ENCODE measurements around the gene ZCCHC14. TPM values are rescaled to one million over a fixed set of nuclear protein-coding genes. Genes with fewer than 3 reads are reported as not detected.

ZCCHC14 gene
- total RNA-seq, 1 experiment from 2014 or later = 28.2 TPM

- Mint-ChIP-seq H3K4me3 (ENCODE audit: unreplicated experiment) (no peak overlapping the region), H3K27ac (ENCODE audit: low read depth, unreplicated experiment) (no peak overlapping the region), H3K27me3 (ENCODE audit: insufficient read depth, unreplicated experiment) (no peaks in the 10 kb centered on the region), H3K9me3 (ENCODE audit: unreplicated experiment) (no peaks in the 10 kb centered on the region), H3K4me1 (ENCODE audit: insufficient read depth, unreplicated experiment) (peaks cover 6% of the 10 kb centered on the region), H3K36me3 (ENCODE audit: insufficient read depth, unreplicated experiment) (peaks cover 29% of the 10 kb centered on the region)
- no peak for DNase-seq (ENCODE audit: unreplicated experiment)
- BruUV-seq (replicated peaks) = no TSS peak
- CTCF ChIA-PET = interaction anchor here (0.6 to 1.7 kb wide), 5 partner anchors 15 to 440 kb away, joined by 4 to 5 read pairs (median 5); no protein-coding TSS in a partner anchor
- TF ChIP-seq, protein P1, sequence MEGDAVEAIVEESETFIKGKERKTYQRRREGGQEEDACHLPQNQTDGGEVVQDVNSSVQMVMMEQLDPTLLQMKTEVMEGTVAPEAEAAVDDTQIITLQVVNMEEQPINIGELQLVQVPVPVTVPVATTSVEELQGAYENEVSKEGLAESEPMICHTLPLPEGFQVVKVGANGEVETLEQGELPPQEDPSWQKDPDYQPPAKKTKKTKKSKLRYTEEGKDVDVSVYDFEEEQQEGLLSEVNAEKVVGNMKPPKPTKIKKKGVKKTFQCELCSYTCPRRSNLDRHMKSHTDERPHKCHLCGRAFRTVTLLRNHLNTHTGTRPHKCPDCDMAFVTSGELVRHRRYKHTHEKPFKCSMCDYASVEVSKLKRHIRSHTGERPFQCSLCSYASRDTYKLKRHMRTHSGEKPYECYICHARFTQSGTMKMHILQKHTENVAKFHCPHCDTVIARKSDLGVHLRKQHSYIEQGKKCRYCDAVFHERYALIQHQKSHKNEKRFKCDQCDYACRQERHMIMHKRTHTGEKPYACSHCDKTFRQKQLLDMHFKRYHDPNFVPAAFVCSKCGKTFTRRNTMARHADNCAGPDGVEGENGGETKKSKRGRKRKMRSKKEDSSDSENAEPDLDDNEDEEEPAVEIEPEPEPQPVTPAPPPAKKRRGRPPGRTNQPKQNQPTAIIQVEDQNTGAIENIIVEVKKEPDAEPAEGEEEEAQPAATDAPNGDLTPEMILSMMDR (IDR thresholded peaks at IDR 0.05; ENCODE audit: unreplicated experiment) = no peak
- POLR2A ChIA-PET = no interaction called here
- intact Hi-C loops (cut with micrococcal nuclease) = no loop called here
Measured at GRCh38 chr16:87432330-87432915, 60.4 kb downstream of the ZCCHC14 start.

DNA sequence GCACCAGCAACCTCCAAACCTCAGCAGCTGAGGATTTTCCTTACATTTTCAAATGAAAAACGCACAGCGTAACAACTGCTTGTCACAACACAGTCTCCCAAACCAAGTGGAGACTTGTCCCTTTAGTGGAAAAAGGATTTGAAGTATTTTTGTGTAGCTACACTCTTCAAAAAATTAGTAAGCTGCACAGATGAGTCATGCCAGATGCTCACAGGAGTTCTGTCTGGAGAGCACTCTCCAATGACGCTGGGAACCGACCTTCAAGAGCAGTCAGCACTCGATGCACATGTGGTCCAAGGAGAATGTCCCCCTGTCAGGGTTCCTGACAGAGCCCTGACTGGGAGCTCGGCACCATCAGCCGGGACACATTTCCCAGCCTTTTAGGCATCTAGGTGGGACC lies 60.9 kb downstream of the ZCCHC14 start:
- Mint-ChIP-seq H3K4me1 (ENCODE audit: insufficient read depth, unreplicated experiment) (peaks cover 6% of the 10 kb centered on the region), H3K27ac (ENCODE audit: low read depth, unreplicated experiment) (no peak overlapping the region), H3K36me3 (ENCODE audit: insufficient read depth, unreplicated experiment) (peaks cover 29% of the 10 kb centered on the region), H3K4me3 (ENCODE audit: unreplicated experiment) (no peak overlapping the region), H3K27me3 (ENCODE audit: insufficient read depth, unreplicated experiment) (no peaks in the 10 kb centered on the region), H3K9me3 (ENCODE audit: unreplicated experiment) (no peaks in the 10 kb centered on the region)
- DNase-seq (ENCODE audit: unreplicated experiment) = peak; percentile 50
- TF ChIP-seq, protein P1 (IDR thresholded peaks at IDR 0.05; ENCODE audit: unreplicated experiment) = no peak
- POLR2A ChIA-PET = no interaction called here
- BruUV-seq (replicated peaks) = no TSS peak
- intact Hi-C loops (cut with micrococcal nuclease) = no loop called here
- CTCF ChIA-PET = interaction anchor here (1.1 to 1.7 kb wide), 4 partner anchors 15 to 204 kb away, joined by 4 to 5 read pairs (median 4); no protein-coding TSS in a partner anchor

GRCh38 chr16:87426423-87427215 lies 66.2 kb downstream of the ZCCHC14 start:
- Mint-ChIP-seq H3K27me3 (ENCODE audit: insufficient read depth, unreplicated experiment) (no peaks in the 10 kb centered on the region), H3K4me3 (ENCODE audit: unreplicated experiment) (no peak overlapping the region), H3K4me1 (ENCODE audit: insufficient read depth, unreplicated experiment) (no peaks in the 10 kb centered on the region), H3K27ac (ENCODE audit: low read depth, unreplicated experiment) (no peak overlapping the region), H3K36me3 (ENCODE audit: insufficient read depth, unreplicated experiment) (peaks cover 50% of the 10 kb centered on the region), H3K9me3 (ENCODE audit: unreplicated experiment) (no peaks in the 10 kb centered on the region)
- ChIA-PET POLR2A (no interaction called here), CTCF (interaction anchor here (0.6 to 3.9 kb wide), 3 partner anchors 19 to 209 kb away, joined by 3 to 24 read pairs (median 5); no protein-coding TSS in a partner anchor)
- DNase-seq (ENCODE audit: unreplicated experiment) = no peak
- BruUV-seq (replicated peaks) = no TSS peak
- TF ChIP-seq, protein P1 (IDR thresholded peaks at IDR 0.05; ENCODE audit: unreplicated experiment) = no peak
- intact Hi-C loops (cut with micrococcal nuclease) = no loop called here

DNA sequence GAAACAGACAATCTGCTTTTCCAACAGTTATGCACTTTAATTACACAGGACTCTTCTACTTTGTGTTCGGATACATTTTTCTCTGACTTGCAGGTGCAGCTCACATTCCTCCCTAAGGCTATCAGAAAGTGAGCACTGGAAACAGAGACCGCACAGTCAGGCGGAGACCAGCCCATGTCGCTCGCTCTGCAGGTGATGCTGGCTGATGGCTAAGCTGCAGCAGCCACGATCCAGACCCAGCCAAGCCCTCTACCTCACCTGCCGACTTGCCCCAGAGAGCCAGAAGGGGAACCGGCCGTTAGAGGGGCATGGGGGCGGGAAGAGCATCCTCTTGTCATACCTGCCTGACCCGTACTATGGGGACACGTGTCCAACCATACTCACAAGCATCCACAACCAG lies 66.9 kb downstream of the ZCCHC14 start:
- TF ChIP-seq, protein P1 (IDR thresholded peaks at IDR 0.05; ENCODE audit: unreplicated experiment) = no peak
- ChIA-PET POLR2A (interaction anchor here (1.0 kb wide), 1 partner anchor 23 kb away, joined by 3 read pairs; no protein-coding TSS in a partner anchor), CTCF (interaction anchor here (0.6 to 3.9 kb wide), 4 partner anchors 9 to 363 kb away, joined by 4 to 24 read pairs (median 5); no protein-coding TSS in a partner anchor)
- no peak overlapping the region for H3K27ac Mint-ChIP-seq (ENCODE audit: low read depth, unreplicated experiment)
- H3K4me1 Mint-ChIP-seq (ENCODE audit: insufficient read depth, unreplicated experiment) = no peaks in the 10 kb centered on the region
- H3K27me3 Mint-ChIP-seq (ENCODE audit: insufficient read depth, unreplicated experiment) = no peaks in the 10 kb centered on the region
- peaks cover 49% of the 10 kb centered on the region for H3K36me3 Mint-ChIP-seq (ENCODE audit: insufficient read depth, unreplicated experiment)
- no TSS peak for BruUV-seq (replicated peaks)
- no peaks in the 10 kb centered on the region for H3K9me3 Mint-ChIP-seq (ENCODE audit: unreplicated experiment)
- DNase-seq (ENCODE audit: unreplicated experiment) = no peak
- intact Hi-C loops (cut with micrococcal nuclease) = no loop called here
- no peak overlapping the region for H3K4me3 Mint-ChIP-seq (ENCODE audit: unreplicated experiment)
